LHCN-M2 (cell line): ENCODE measurements around the gene SLC25A33. TPM values are rescaled to one million over a fixed set of nuclear protein-coding genes. Genes with fewer than 3 reads are reported as not detected.
A peak's percentile ranks its signal among the peaks of the same experiment; 100 is the strongest.
"Not testable (repeated sequence)": the region's sequence is repeated elsewhere in the genome, so short reads cannot be mapped to it uniquely, and the experiment has no call there.

Source experiments
- DNase-seq: peaks from one replicate; pipeline ENCODE4 v3.0.0-alpha.2; 2012; ENCODE audit warnings: low read depth
- total RNA-seq: library from RNA; depleted of rRNA; stranded (reverse); fragments of >200 nt; gene quantifications from 2 replicates; pipeline ENCODE4 v1.2.3, GENCODE V29; 2014

SLC25A33 gene
- total RNA-seq, 1 experiment from 2014 or later, result 5.5 TPM

GRCh38 chr1:9538669-9539164 is 548 bp upstream of the SLC25A33 start:
- no peak for DNase-seq

GRCh38 chr1:9539829-9540550 is 725 bp downstream of the SLC25A33 start:
- DNase-seq, result peak; percentile 46

- no peak for DNase-seq
These were observed 3.2 kb downstream of the SLC25A33 start for GRCh38 chr1:9542430-9542829.

GRCh38 chr1:9544926-9545325 is 5.7 kb downstream of the SLC25A33 start:
- DNase-seq, result no peak

GRCh38 chr1:9549955-9550546 is 10.8 kb downstream of the SLC25A33 start:
- no peak for DNase-seq

- DNase-seq, result no peak
These were observed 12.7 kb downstream of the SLC25A33 start for GRCh38 chr1:9551984-9552383.

GRCh38 chr1:9553736-9554144 is 14.5 kb downstream of the SLC25A33 start:
- no peak for DNase-seq

- no peak for DNase-seq
These were observed 16.7 kb downstream of the SLC25A33 start for GRCh38 chr1:9555942-9556341.

GRCh38 chr1:9557624-9558023 is 18.4 kb downstream of the SLC25A33 start:
- no peak for DNase-seq

- DNase-seq, result no peak
These were observed 19.1 kb downstream of the SLC25A33 start for GRCh38 chr1:9558271-9558945.

- DNase-seq, result no peak
These were observed 19.8 kb downstream of the SLC25A33 start for GRCh38 chr1:9558946-9559545.

GRCh38 chr1:9559673-9560072 is 20.4 kb downstream of the SLC25A33 start:
- DNase-seq, result no peak

- not testable (repeated sequence) for DNase-seq
These were observed 20.8 kb downstream of the SLC25A33 start for GRCh38 chr1:9560090-9560489.

- peak; percentile 84 for DNase-seq
These were observed 22.2 kb downstream of the SLC25A33 start for GRCh38 chr1:9561429-9561828.

GRCh38 chr1:9569267-9569666 is 30.0 kb downstream of the SLC25A33 start:
- no peak for DNase-seq

- not testable (repeated sequence) for DNase-seq
These were observed 31.7 kb downstream of the SLC25A33 start for GRCh38 chr1:9570886-9571529.

- peak; percentile 38 for DNase-seq
These were observed 34.5 kb downstream of the SLC25A33 start for GRCh38 chr1:9573723-9574122.

GRCh38 chr1:9575486-9575885 is 36.2 kb downstream of the SLC25A33 start:
- DNase-seq, result no peak

- DNase-seq, result no peak
These were observed 37.6 kb downstream of the SLC25A33 start for GRCh38 chr1:9576903-9577302.

- DNase-seq, result no peak
These were observed 38.2 kb downstream of the SLC25A33 start for GRCh38 chr1:9577423-9577822.

- DNase-seq, result no peak
These were observed 41.7 kb downstream of the SLC25A33 start for GRCh38 chr1:9580942-9581341.
